Hepatocyte (in vitro differentiated cells): ENCODE results near the gene GOLM1. TPM values are rescaled to one million over a fixed set of nuclear protein-coding genes. Genes with fewer than 3 reads are reported as not detected.

Source experiments
- DNase-seq: peaks from one replicate; pipeline ENCODE4 v3.0.0-alpha.2; 2016; ENCODE audit warnings: low spot score
- H2AFZ ChIP-seq: fragments of 200-600 bp; sonication (generic); 2 replicates; pipeline ENCODE4 v1.6.0; 2016; ENCODE audit warnings: antibody characterized with exemption, mild to moderate bottlenecking
- H3K27ac ChIP-seq: fragments of 200-600 bp; sonication (generic); 2 replicates; pipeline ENCODE4 v1.5.1; 2016; ENCODE audit warnings: mild to moderate bottlenecking
- H3K27me3 ChIP-seq: fragments of 200-600 bp; sonication (generic); 2 replicates; pipeline ENCODE4 v1.6.1; 2016
- H3K36me3 ChIP-seq: fragments of 200-600 bp; sonication (generic); replicated peaks from 2 replicates; pipeline ENCODE4 v1.5.1; 2016; ENCODE audit warnings: low read depth; ENCODE audit not compliant: insufficient read depth
- H3K4me1 ChIP-seq: fragments of 200-600 bp; sonication (generic); 2 replicates; pipeline ENCODE4 v1.5.1; 2016; ENCODE audit warnings: mild to moderate bottlenecking, moderate library complexity; ENCODE audit not compliant: insufficient read depth
- H3K4me2 ChIP-seq: fragments of 200-600 bp; sonication (generic); 2 replicates; pipeline ENCODE4 v1.6.0; 2016
- H3K4me3 ChIP-seq: fragments of 200-600 bp; sonication (generic); 2 replicates; pipeline ENCODE4 v1.5.1; 2016; ENCODE audit warnings: mild to moderate bottlenecking
- H3K79me2 ChIP-seq: fragments of 200-600 bp; sonication (generic); 2 replicates; pipeline ENCODE4 v1.6.0; 2017; ENCODE audit warnings: mild to moderate bottlenecking
- H3K9me2 ChIP-seq: fragments of 200-600 bp; sonication (generic); replicated peaks from 2 replicates; pipeline ENCODE4 v1.6.0; 2017; ENCODE audit warnings: mild to moderate bottlenecking; ENCODE audit not compliant: insufficient read depth
- H3K9me3 ChIP-seq: fragments of 200-600 bp; sonication (generic); 2 replicates; pipeline ENCODE4 v1.5.1; 2016; ENCODE audit warnings: low read depth, mild to moderate bottlenecking
- H4K20me1 ChIP-seq: fragments of 200-600 bp; sonication (generic); 2 replicates; pipeline ENCODE4 v1.6.0; 2016; ENCODE audit warnings: mild to moderate bottlenecking; ENCODE audit not compliant: insufficient read depth, poor library complexity, severe bottlenecking
- CTCF ChIP-seq: fragments of 200-600 bp; sonication (generic); IDR thresholded peaks from 2 replicates; pipeline ENCODE4 v1.5.1; 2016; ENCODE audit warnings: antibody characterized with exemption, mild to moderate bottlenecking; ENCODE audit not compliant: poor library complexity
- EZH2 ChIP-seq: fragments of 200-600 bp; sonication (generic); IDR thresholded peaks from 2 replicates; pipeline ENCODE4 v1.6.1; 2016; ENCODE audit warnings: antibody characterized with exemption, mild to moderate bottlenecking, borderline replicate concordance
- EZH2phosphoT487 ChIP-seq: fragments of 200-600 bp; sonication (generic); IDR thresholded peaks from one replicate; pipeline ENCODE4 v1.6.1; 2018; ENCODE audit warnings: antibody characterized with exemption, mild to moderate bottlenecking, low read depth, moderate library complexity; ENCODE audit not compliant: unreplicated experiment, severe bottlenecking
- WGBS: methylation state at CpG from one replicate; pipeline ENCODE4 v1.1.6; 2016; ENCODE audit warnings: low lambda C conversion rate; ENCODE audit errors: missing lambda C conversion rate; 5-methylcytosine and 5-hydroxymethylcytosine counted together
- polyA plus RNA-seq: library from polyadenylated mRNA; unstranded; fragments of >200 nt; fragmentation: Nextera tagmentation; extraction: Ambion mirVana; gene quantifications from 2 replicates; pipeline ENCODE4 v1.2.1, GENCODE V29; 2016
- total RNA-seq: library from RNA; depleted of rRNA; stranded (reverse); fragments of >200 nt; gene quantifications from 2 replicates; pipeline ENCODE4 v1.2.3, GENCODE V29; 2014

The GOLM1 gene
- total and polyA plus RNA-seq, 2 experiments from 2014 or later, result 140 to 164 TPM

GRCh38 chr9:85995097-85995496, 104.3 kb downstream of the GOLM1 start:
- TF ChIP-seq EZH2, result no peak
- TF ChIP-seq CTCF, result no peak
- TF ChIP-seq EZH2phosphoT487, result no peak
- H3K36me3 ChIP-seq, result no peaks in the 10 kb centered on the region
- no peak overlapping the region for H3K27ac ChIP-seq
- H3K9me2 ChIP-seq, result no peaks in the 10 kb centered on the region
- no peaks in the 10 kb centered on the region for H4K20me1 ChIP-seq
- no peak overlapping the region for H3K4me2 ChIP-seq
- H3K4me3 ChIP-seq, result no peak overlapping the region
- no peaks in the 10 kb centered on the region for H3K79me2 ChIP-seq
- no peak for DNase-seq
- no peaks in the 10 kb centered on the region for H3K27me3 ChIP-seq
- no peaks in the 10 kb centered on the region for H3K9me3 ChIP-seq
- no peaks in the 10 kb centered on the region for H3K4me1 ChIP-seq
- no peak overlapping the region for H2AFZ ChIP-seq

GRCh38 chr9:85994191-85994590, 105.2 kb downstream of the GOLM1 start:
- TF ChIP-seq EZH2 (no peak), EZH2phosphoT487 (no peak), CTCF (no peak)
- Histone ChIP-seq H2AFZ (no peak overlapping the region), H3K9me2 (no peaks in the 10 kb centered on the region), H3K9me3 (no peaks in the 10 kb centered on the region), H3K4me3 (no peak overlapping the region), H3K4me2 (no peak overlapping the region), H3K36me3 (no peaks in the 10 kb centered on the region), H3K4me1 (no peaks in the 10 kb centered on the region), H3K79me2 (no peaks in the 10 kb centered on the region), H3K27ac (no peak overlapping the region), H3K27me3 (no peaks in the 10 kb centered on the region), H4K20me1 (no peaks in the 10 kb centered on the region)
- 91% methylated on average over 2 of the region's 2 CpGs for WGBS
- DNase-seq, result no peak

GRCh38 chr9:85987236-85987635, 112.1 kb downstream of the GOLM1 start:
- TF ChIP-seq CTCF (no peak), EZH2phosphoT487 (no peak), EZH2 (no peak)
- no peaks in the 10 kb centered on the region for H3K27me3 ChIP-seq
- H3K9me3 ChIP-seq, result no peaks in the 10 kb centered on the region
- no peak for DNase-seq
- peaks cover 3% of the 10 kb centered on the region for H3K79me2 ChIP-seq
- no peak overlapping the region for H3K4me3 ChIP-seq
- H3K9me2 ChIP-seq, result no peaks in the 10 kb centered on the region
- no peak overlapping the region for H2AFZ ChIP-seq
- no peaks in the 10 kb centered on the region for H4K20me1 ChIP-seq
- no peak overlapping the region for H3K4me2 ChIP-seq
- WGBS, result 91% methylated on average over 3 of the region's 3 CpGs
- H3K27ac ChIP-seq, result no peak overlapping the region
- no peaks in the 10 kb centered on the region for H3K36me3 ChIP-seq
- H3K4me1 ChIP-seq, result no peaks in the 10 kb centered on the region

- Histone ChIP-seq H2AFZ (no peak overlapping the region), H3K27me3 (no peaks in the 10 kb centered on the region), H4K20me1 (no peaks in the 10 kb centered on the region), H3K27ac (no peak overlapping the region), H3K9me3 (no peaks in the 10 kb centered on the region), H3K36me3 (no peaks in the 10 kb centered on the region), H3K4me2 (no peak overlapping the region), H3K9me2 (no peaks in the 10 kb centered on the region), H3K4me3 (no peak overlapping the region), H3K4me1 (no peaks in the 10 kb centered on the region), H3K79me2 (peaks cover 3% of the 10 kb centered on the region)
- no peak for TF ChIP-seq EZH2phosphoT487
- 98% methylated on average over 2 of the region's 2 CpGs for WGBS
- no peak for DNase-seq
These were observed 114.9 kb downstream of the GOLM1 start for GRCh38 chr9:85984457-85984856.
